Measurements from ENCODE around the gene SLC16A11.
"Not testable (repeated sequence)": the region's sequence is repeated elsewhere in the genome, so short reads cannot be mapped to it uniquely, and the experiment has no call there.

SLC16A11 gene

GRCh38 chr17:7007143-7007542 lies 36.7 kb downstream of the SLC16A11 start:
- DNase-seq (ENCODE audit: low read depth in 2 of 2), result no peak

GRCh38 chr17:7005716-7006115 lies 38.2 kb downstream of the SLC16A11 start:
- no peak for DNase-seq (ENCODE audit: low read depth in 2 of 2)

GRCh38 chr17:7004398-7005253 lies 39.3 kb downstream of the SLC16A11 start:
- no peak for DNase-seq (ENCODE audit: low read depth in 2 of 2)

GRCh38 chr17:7003745-7004144 lies 40.1 kb downstream of the SLC16A11 start:
- DNase-seq (ENCODE audit: low read depth in 2 of 2), result no peak

GRCh38 chr17:7002288-7003047 lies 41.4 kb downstream of the SLC16A11 start:
- no peak for DNase-seq (ENCODE audit: low read depth in 2 of 2)

GRCh38 chr17:7001318-7001961 lies 42.5 kb downstream of the SLC16A11 start:
- no peak for DNase-seq (ENCODE audit: low read depth in 2 of 2)

GRCh38 chr17:6998855-6999508 lies 44.9 kb downstream of the SLC16A11 start:
- DNase-seq (ENCODE audit: low read depth in 2 of 2), result no peak

GRCh38 chr17:6997171-6997570 lies 46.7 kb downstream of the SLC16A11 start:
- DNase-seq (ENCODE audit: low read depth in 2 of 2), result no peak

- no peak for DNase-seq (ENCODE audit: low read depth in 2 of 2)
These were observed 47.5 kb downstream of the SLC16A11 start for GRCh38 chr17:6996256-6997011.

- DNase-seq (ENCODE audit: low read depth in 2 of 2), result no peak
These were observed 48.2 kb downstream of the SLC16A11 start, which contains the start of gene ALOX12 for GRCh38 chr17:6995500-6996255. TSS of gene ALOX12 (plus strand) at chr17:6996049. CDS start at chr17:6996118, 69 bp downstream.

- no peak for DNase-seq (ENCODE audit: low read depth in 2 of 2)
These were observed 49.1 kb downstream of the SLC16A11 start for GRCh38 chr17:6994666-6995256.

- DNase-seq (ENCODE audit: low read depth in 2 of 2), result no peak
These were observed 49.7 kb downstream of the SLC16A11 start for GRCh38 chr17:6994118-6994598.

GRCh38 chr17:6993613-6994056 lies 50.3 kb downstream of the SLC16A11 start:
- DNase-seq (ENCODE audit: low read depth in 2 of 2), result not testable (repeated sequence)

Measured in stimulated activated CD8-positive, alpha-beta memory T cell treated with anti-CD3 and anti-CD28 coated beads, Interleukin-7, amount 100 ng/mL, for 1 hour (primary cell).